Activated CD8-positive, alpha-beta memory T cell treated with anti-CD3 and anti-CD28 coated beads, Interleukin-2, amount 50 U/mL, for 1 hour (primary cell): ENCODE results near the gene PRR19.
"Not testable (repeated sequence)": the region's sequence is repeated elsewhere in the genome, so short reads cannot be mapped to it uniquely, and the experiment has no call there.

Experiments
- DNase-seq: peaks from one replicate; pipeline ENCODE4 v3.0.0-alpha.2; 2020; ENCODE audit errors: extremely low read depth

The PRR19 gene

DNA sequence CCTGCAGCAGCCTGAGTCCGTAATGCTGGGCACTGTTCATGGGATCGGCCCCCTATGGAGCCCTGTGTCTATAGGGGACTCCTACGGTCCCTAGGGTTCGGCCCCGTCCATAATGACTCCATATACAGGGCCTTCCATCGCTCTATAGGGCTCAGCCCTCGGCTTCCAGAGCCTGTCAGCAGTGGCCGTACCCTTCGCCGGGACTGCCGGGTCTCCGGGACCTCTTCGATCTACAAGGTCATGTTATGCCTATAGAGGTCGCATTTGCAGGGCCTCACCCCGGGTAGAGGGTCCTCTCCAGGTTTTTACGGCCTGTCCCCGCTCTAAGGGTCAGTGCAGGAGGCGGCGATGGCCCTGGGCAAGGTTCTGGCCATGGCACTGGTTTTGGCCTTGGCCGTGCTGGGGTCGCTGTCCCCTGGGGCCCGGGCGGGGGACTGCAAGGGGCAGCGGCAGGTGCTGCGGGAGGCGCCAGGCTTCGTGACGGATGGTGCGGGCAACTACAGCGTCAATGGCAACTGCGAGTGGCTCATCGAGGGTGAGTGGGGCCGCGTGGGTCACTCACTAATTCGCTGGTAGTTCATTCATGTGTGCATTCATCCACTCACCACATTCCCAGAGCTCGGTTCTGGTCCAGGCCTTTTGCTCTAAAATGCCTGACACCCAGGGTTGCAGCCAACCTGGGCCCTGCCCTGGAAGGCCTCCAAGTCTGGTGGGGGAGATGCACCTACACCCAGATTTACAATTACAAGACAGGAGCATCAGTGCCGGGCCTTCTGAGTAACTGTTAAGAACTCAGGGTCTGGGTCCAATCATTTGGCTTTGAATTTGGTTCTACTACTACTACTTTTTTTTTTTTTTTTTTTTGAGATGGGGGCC, 24.2 kb downstream of the PRR19 start:
- no peak for DNase-seq

- DNase-seq, result no peak
Measured at GRCh38 chr19:42326969-42327368, 25.0 kb downstream of the PRR19 start.

GRCh38 chr19:42327381-42327780, 25.4 kb downstream of the PRR19 start:
- no peak for DNase-seq

DNA sequence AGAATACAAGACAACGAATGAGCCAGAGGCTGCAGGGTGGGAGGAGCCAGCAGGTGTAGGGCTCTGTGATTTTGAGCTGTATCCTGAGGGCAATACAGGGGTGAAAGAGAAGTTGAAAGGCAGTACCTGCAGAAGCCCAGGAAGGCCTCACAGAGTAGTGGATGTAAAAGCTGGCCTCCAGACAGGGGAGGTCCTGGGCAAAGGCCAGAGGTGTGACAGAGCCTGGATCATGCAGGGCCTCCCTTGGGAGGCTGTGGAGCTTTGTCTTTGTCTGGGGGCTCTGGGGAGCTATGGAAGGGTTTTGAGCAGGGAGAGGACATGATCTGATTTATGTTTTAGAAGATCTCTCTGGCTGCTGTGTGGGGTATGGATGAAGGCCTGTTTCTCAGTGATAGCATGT, 26.2 kb downstream of the PRR19 start:
- no peak for DNase-seq

- DNase-seq, result no peak
Measured at GRCh38 chr19:42328854-42329253, 26.9 kb downstream of the PRR19 start.

GRCh38 chr19:42330241-42330711, 28.3 kb downstream of the PRR19 start:
- DNase-seq, result no peak

- DNase-seq, result not testable (repeated sequence)
Measured at GRCh38 chr19:42331333-42331732, 29.4 kb downstream of the PRR19 start.

DNA sequence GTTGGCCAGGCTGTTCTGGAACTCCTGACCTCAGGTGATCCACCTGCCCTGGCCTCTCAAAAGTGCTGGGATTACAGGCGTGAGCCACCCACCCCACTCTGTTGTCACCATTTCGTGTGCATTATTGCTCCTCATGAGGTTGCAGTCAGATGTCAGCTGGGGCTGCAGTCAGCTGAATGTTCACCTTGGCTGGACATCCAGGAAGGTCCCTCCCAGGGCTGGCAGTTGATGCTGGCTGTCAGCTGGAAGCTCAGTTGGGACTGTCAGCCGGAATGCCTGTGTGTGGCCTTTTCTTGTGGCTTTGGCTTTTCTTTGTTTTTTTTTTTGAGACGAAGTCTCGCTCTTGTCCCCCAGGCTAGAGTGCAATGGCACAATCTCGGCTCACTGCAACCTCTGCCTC, 30.1 kb downstream of the PRR19 start:
- no peak for DNase-seq

DNA sequence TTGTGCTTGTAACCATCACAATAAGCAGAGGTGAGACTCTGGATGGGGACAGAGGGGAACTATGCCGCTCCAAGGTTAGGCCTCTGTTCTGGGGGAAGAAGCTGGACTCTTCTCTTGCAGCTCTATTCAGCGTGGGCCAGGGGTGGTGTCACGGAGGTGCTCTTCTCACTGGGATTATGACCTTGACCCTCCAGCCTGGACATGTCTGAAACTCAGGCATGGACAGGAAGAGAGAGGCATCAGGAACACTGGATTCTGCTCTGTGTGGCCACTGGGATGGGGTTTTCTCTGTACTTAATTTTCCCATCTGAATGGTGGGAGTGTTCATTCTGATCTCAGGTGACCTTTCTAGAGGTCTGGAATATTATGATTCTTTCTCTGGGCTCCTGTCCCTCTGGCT, 31.1 kb downstream of the PRR19 start:
- DNase-seq, result no peak

DNA sequence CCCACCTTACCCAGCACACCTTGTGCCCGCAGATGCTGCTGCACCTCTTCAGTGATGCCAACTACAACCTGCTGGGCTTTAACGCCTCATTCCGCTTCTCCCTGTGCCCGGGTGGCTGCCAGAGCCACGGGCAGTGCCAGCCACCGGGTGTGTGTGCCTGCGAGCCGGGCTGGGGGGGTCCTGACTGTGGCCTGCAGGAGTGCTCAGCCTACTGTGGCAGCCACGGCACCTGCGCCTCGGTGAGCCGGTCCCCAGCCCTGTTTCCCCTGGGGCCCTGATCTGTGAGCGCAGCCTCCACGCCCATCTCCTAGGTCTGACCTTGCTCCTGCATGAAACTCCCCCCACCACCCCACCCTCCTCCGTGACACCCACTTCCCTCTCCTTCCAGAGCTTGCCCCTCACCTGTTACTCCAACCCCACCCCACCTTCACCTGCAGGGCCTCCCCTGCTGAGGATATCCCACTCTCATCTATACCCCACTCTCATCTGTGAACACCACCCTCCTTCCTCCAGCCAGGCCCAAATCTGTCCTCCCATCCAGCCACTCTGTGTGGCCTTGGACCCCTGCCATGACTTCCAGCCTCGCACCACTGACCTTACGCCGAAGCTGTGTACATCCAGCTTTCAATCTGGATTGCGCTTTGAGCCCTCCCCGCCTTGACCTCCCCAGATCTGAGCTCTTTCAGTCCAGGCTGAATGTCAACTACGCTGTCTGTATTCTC, 32.2 kb downstream of the PRR19 start:
- DNase-seq, result no peak

GRCh38 chr19:42334697-42335373, 32.9 kb downstream of the PRR19 start:
- no peak for DNase-seq

DNA sequence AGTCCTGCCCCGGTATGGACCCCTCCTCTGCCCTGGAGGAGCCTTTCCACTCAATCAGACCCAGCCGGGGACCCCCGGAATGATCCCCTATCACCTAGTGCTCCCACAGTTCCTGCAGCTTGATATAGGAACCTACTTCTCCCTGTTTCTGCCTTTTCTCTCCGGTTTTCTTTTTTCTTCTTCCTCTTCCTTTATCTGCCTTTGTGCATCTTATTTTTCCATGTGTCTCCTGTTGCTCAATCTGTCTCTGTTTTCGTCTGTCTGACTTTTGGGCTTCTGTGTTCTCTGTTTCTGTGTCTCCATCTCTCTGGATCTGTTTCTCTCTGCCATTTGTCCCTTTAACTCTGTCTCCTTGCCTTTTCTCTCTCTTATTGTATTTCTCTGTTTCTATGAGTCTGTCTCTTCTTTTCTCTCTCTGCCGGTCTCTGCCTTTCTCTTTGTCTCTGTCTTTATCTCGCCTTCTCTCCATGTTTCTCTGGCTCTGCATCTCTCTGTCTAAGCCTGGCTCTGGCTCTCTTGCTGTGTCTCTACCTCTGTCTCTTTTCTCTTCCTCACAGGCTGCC, 33.5 kb downstream of the PRR19 start:
- DNase-seq, result no peak

- no peak for DNase-seq
Measured at GRCh38 chr19:42335971-42336370, 34.0 kb downstream of the PRR19 start.

DNA sequence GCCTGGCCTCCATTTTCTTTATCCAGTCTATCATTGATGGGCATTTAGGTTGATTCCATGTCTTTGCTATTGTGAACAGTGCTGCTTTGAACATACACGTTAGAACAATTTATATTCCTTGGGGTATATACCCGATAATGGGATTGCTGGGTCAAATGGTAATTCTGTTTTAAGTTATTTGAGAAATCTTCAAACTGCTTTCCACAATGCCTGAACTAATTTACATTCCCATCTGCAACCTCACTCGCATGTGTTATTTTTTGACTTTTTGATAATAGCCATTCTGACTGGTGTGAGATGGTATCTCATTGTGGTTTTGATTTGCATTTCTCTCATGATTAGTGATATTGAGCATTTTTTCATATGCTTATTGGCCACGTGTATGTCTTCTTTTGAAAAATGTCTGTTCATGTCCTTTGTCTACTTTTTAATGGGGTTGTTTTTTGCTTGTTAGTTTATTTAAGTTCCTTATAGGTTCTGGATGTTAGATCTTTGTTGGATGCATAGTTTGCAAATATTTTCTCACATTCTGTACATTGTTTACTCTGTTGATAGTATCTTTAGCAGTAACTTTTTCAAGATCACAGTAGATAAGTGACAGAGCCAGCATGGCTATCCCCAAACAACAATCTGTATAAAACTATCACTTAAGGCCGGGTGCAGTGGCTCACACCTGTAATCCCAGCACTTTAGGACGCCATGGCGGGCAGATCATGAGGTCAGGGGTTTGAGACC, 37.4 kb downstream of the PRR19 start:
- DNase-seq, result not testable (repeated sequence)

- DNase-seq, result not testable (repeated sequence)
Measured at GRCh38 chr19:42339922-42340321, 38.0 kb downstream of the PRR19 start.

DNA sequence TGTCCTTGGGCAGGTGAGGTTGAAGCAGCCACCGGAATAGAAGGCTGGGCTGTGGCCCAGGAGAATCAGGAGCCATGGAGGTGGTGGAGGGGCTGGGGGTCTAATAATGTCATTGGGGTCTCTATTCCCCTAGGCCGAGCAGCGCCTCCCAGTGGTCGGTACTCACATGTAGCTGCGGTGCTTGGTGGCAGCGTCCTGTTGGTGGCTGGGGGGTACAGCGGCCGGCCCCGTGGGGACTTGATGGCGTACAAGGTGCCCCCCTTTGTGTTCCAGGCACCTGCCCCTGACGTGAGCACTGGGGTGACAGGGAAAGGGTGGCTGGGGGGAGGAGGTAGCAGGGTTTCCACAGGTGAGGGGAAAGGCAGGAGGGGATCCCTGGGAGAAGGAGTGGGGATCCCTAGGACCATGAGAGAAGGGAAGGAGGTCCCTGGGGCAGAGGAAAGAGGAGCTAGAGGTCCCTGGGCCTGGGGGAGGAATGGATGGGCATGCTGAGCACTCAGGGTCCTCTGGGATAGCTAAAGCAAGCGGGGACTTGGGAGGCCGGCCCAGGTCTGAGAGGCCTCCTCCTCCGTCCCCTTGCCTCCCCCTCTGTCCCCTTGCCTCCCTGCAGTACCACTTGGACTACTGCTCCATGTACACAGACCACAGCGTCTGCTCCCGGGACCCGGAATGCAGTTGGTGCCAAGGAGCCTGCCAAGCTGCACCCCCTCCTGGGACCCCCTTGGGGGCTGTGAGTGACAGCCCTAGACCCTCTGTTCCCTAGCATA, 41.6 kb downstream of the PRR19 start:
- DNase-seq, result no peak

- no peak for DNase-seq
Measured at GRCh38 chr19:42344336-42344893, 42.5 kb downstream of the PRR19 start.

GRCh38 chr19:42345191-42345812, 43.4 kb downstream of the PRR19 start:
- DNase-seq, result no peak

- no peak for DNase-seq
Measured at GRCh38 chr19:42348211-42348610, 46.3 kb downstream of the PRR19 start.
